H9 (cell line): ENCODE measurements around the gene FBXL15. TPM values are rescaled to one million over a fixed set of nuclear protein-coding genes. Genes with fewer than 3 reads are reported as not detected.

ENCODE experiments used
- DNase-seq: peaks from one replicate; pipeline ENCODE4 v3.0.0-alpha.2; 2017
- H2AFZ ChIP-seq: one replicate; pipeline ENCODE4 v1.6.1; 2013; ENCODE audit warnings: mild to moderate bottlenecking, low read length, control low read depth, moderate library complexity
- H2AK5ac ChIP-seq: 2 replicates; pipeline ENCODE4 v1.6.1; 2013; ENCODE audit warnings: low read length, control low read depth, mixed read lengths; ENCODE audit not compliant: insufficient read length
- H2BK120ac ChIP-seq: one replicate; pipeline ENCODE4 v1.6.1; 2013; ENCODE audit warnings: low read depth, mild to moderate bottlenecking, low read length, control low read depth, inconsistent platforms; ENCODE audit not compliant: poor library complexity, severe bottlenecking
- H2BK12ac ChIP-seq: 2 replicates; pipeline ENCODE4 v1.6.1; 2013; ENCODE audit warnings: low read length, control low read depth, mixed read lengths, low read depth; ENCODE audit not compliant: insufficient read length
- H2BK15ac ChIP-seq: 2 replicates; pipeline ENCODE4 v1.6.1; 2013; ENCODE audit warnings: low read depth, low read length, control low read depth
- H2BK20ac ChIP-seq: one replicate; pipeline ENCODE4 v1.6.1; 2013; ENCODE audit warnings: low read depth, mild to moderate bottlenecking, low read length, control low read depth, inconsistent platforms; ENCODE audit not compliant: poor library complexity, severe bottlenecking
- H2BK5ac ChIP-seq: 2 replicates; pipeline ENCODE4 v1.6.1; 2013; ENCODE audit warnings: low read length, control low read depth, mixed read lengths; ENCODE audit not compliant: insufficient read length
- H3K14ac ChIP-seq: 2 replicates; pipeline ENCODE4 v1.6.1; 2013; ENCODE audit warnings: low read length, control low read depth; ENCODE audit not compliant: insufficient read depth
- H3K18ac ChIP-seq: 2 replicates; pipeline ENCODE4 v1.6.1; 2013; ENCODE audit warnings: low read depth, mild to moderate bottlenecking, mixed read lengths, low read length, control low read depth; ENCODE audit not compliant: insufficient read length
- H3K23ac ChIP-seq: 2 replicates; pipeline ENCODE4 v1.6.1; 2013; ENCODE audit warnings: low read length, control low read depth, mixed read lengths, low read depth; ENCODE audit not compliant: insufficient read length
- H3K23me2 ChIP-seq: 2 replicates; pipeline ENCODE4 v1.6.1; 2013; ENCODE audit warnings: low read depth, mild to moderate bottlenecking, mixed read lengths, low read length, control low read depth; ENCODE audit not compliant: insufficient read length, poor library complexity, severe bottlenecking
- H3K27ac ChIP-seq: 2 replicates; pipeline ENCODE4 v1.5.1; 2013; ENCODE audit warnings: low read length, control low read depth, mixed read lengths, low read depth; ENCODE audit not compliant: insufficient read length
- H3K27me3 ChIP-seq: 2 replicates; pipeline ENCODE4 v1.6.1; 2013; ENCODE audit warnings: low read length, control low read depth, inconsistent platforms; ENCODE audit not compliant: insufficient read depth
- H3K4ac ChIP-seq: 2 replicates; pipeline ENCODE4 v1.6.1; 2013; ENCODE audit warnings: low read depth, mild to moderate bottlenecking, control low read depth, inconsistent platforms, low read length, moderate library complexity
- H3K4me1 ChIP-seq: 2 replicates; pipeline ENCODE4 v1.6.1; 2013; ENCODE audit warnings: low read length, control low read depth, inconsistent platforms; ENCODE audit not compliant: insufficient read depth
- H3K4me2 ChIP-seq: 2 replicates; pipeline ENCODE4 v1.6.1; 2013; ENCODE audit warnings: low read length, control low read depth, mixed read lengths; ENCODE audit not compliant: insufficient read length, insufficient read depth
- H3K56ac ChIP-seq: 2 replicates; pipeline ENCODE4 v1.6.1; 2013; ENCODE audit warnings: low read depth, mild to moderate bottlenecking, mixed read lengths, low read length, control low read depth; ENCODE audit not compliant: insufficient read length
- H3K79me1 ChIP-seq: 2 replicates; pipeline ENCODE4 v1.6.1; 2013; ENCODE audit warnings: low read depth, mild to moderate bottlenecking, moderate library complexity, low read length, control low read depth, inconsistent platforms; ENCODE audit not compliant: insufficient read depth, poor library complexity, severe bottlenecking
- H3K79me2 ChIP-seq: 2 replicates; pipeline ENCODE4 v1.6.1; 2013; ENCODE audit warnings: low read length, control low read depth, inconsistent platforms; ENCODE audit not compliant: insufficient read depth
- H3K9ac ChIP-seq: 2 replicates; pipeline ENCODE4 v1.6.1; 2013; ENCODE audit warnings: low read length, control low read depth, mixed read lengths; ENCODE audit not compliant: insufficient read length; ENCODE audit errors: extremely low read depth
- H3K9me3 ChIP-seq: one replicate; pipeline ENCODE4 v1.6.1; 2013; ENCODE audit warnings: low read depth, low read length, inconsistent platforms; ENCODE audit not compliant: control insufficient read depth
- H3T11ph ChIP-seq: one replicate; pipeline ENCODE4 v1.6.1; 2013; ENCODE audit warnings: mild to moderate bottlenecking, low read length, control low read depth, inconsistent platforms
- H4K20me1 ChIP-seq: one replicate; pipeline ENCODE4 v1.6.1; 2013; ENCODE audit not compliant: control insufficient read depth, insufficient read length, insufficient read depth
- H4K5ac ChIP-seq: 2 replicates; pipeline ENCODE4 v1.6.1; 2013; ENCODE audit warnings: low read depth, mild to moderate bottlenecking, mixed read lengths, low read length, control low read depth; ENCODE audit not compliant: insufficient read length
- H4K8ac ChIP-seq: replicated peaks from 2 replicates; pipeline ENCODE4 v1.6.1; 2013; ENCODE audit warnings: low read length, control low read depth, mixed read lengths, low read depth; ENCODE audit not compliant: insufficient read length
- H4K91ac ChIP-seq: 2 replicates; pipeline ENCODE4 v1.6.1; 2013; ENCODE audit warnings: low read depth, mild to moderate bottlenecking, moderate library complexity, mixed read lengths, low read length, control low read depth; ENCODE audit not compliant: insufficient read length
- H3K27ac Mint-ChIP-seq, 3 experiments: 2 replicates in 2 of 3; 3 replicates in 1 of 3; pipeline ENCODE4 v1.8.0; 2020 to 2021; ENCODE audit warnings: mixed read lengths in 3 of 3, mild to moderate bottlenecking in 1 of 3, moderate library complexity in 1 of 3
- H3K27me3 Mint-ChIP-seq: 2 replicates; pipeline ENCODE4 v1.8.0; 2021; ENCODE audit warnings: low read depth, mild to moderate bottlenecking, moderate library complexity, mixed read lengths
- H3K36me3 Mint-ChIP-seq, 3 experiments: 2 replicates in 2 of 3; 3 replicates in 1 of 3; pipeline ENCODE4 v1.8.0; 2020 to 2021; ENCODE audit warnings: low read depth in 3 of 3, mixed read lengths in 3 of 3; ENCODE audit not compliant: insufficient read depth in 1 of 3
- H3K4me1 Mint-ChIP-seq, 2 experiments: 2 replicates each; pipeline ENCODE4 v1.8.0; 2020; ENCODE audit warnings: mixed read lengths in 2 of 2
- H3K4me3 Mint-ChIP-seq, 2 experiments: 2 replicates in 1 of 2; 3 replicates in 1 of 2; pipeline ENCODE4 v1.8.0; 2020 to 2021; ENCODE audit warnings: mild to moderate bottlenecking in 2 of 2, mixed read lengths in 2 of 2, moderate library complexity in 1 of 2
- H3K9me3 Mint-ChIP-seq, 2 experiments: 2 replicates in 1 of 2; 3 replicates in 1 of 2; pipeline ENCODE4 v1.8.0; 2020; ENCODE audit warnings: mild to moderate bottlenecking in 2 of 2, mixed read lengths in 2 of 2, moderate library complexity in 1 of 2
- WGBS: extraction: QIAGEN DNeasy Blood & Tissue Kit; methylation state at CpG from one replicate; pipeline ENCODE4 v1.1.7; 2013; ENCODE audit warnings: missing lambda C conversion rate, low lambda C conversion rate, mixed read lengths; ENCODE audit not compliant: insufficient read length; ENCODE audit errors: extremely low coverage; 5-methylcytosine and 5-hydroxymethylcytosine counted together
- total RNA-seq: library from RNA; stranded (reverse); gene quantifications from 2 replicates; pipeline ENCODE4 v1.2.1, GENCODE V29; 2021
- TF ChIP-seq, protein P1 (sequence below): fragments of 200-600 bp; sonication (generic); conservative IDR thresholded peaks from 3 replicates; pipeline ENCODE4 v1.8.0; 2021; ENCODE audit warnings: antibody characterized with exemption, mild to moderate bottlenecking

FBXL15 gene
- total RNA-seq, 1 experiment from 2014 or later: 9.1 TPM

GRCh38 chr10:102468683-102469082, 48.0 kb downstream of the FBXL15 start:
- Histone ChIP-seq H4K20me1 (no peaks in the 10 kb centered on the region), H3K27ac (no peak overlapping the region), H2BK5ac (no peak overlapping the region), H3K4me1 (no peaks in the 10 kb centered on the region; the same call in 1 of the 2 replicates), H2BK12ac (no peak overlapping the region), H3K23me2 (no peaks in the 10 kb centered on the region), H3K56ac (no peak overlapping the region), H3K79me1 (no peaks in the 10 kb centered on the region), H4K8ac (no peak overlapping the region), H2BK20ac (no peak overlapping the region), H2BK120ac (no peak overlapping the region), H3K27me3 (no peaks in the 10 kb centered on the region), H3K4ac (no peak overlapping the region), H4K5ac (no peak overlapping the region), H2BK15ac (no peak overlapping the region), H4K91ac (no peak overlapping the region), H3K79me2 (no peaks in the 10 kb centered on the region), H3K4me2 (no peak overlapping the region), H3K23ac (no peak overlapping the region), H2AK5ac (no peak overlapping the region), H2AFZ (no peak overlapping the region), H3K9ac (no peak overlapping the region), H3K9me3 (no peaks in the 10 kb centered on the region), H3T11ph (no peak overlapping the region), H3K18ac (no peak overlapping the region), H3K14ac (no peak overlapping the region)
- Mint-ChIP-seq H3K4me1 (peaks cover 8 to 9% of the 10 kb centered on the region in 2 experiments), H3K9me3 (no peaks in the 10 kb centered on the region), H3K27ac (no peak overlapping the region), H3K27me3 (peaks cover 1% of the 10 kb centered on the region; the same call in 1 of the 2 replicates), H3K4me3 (no peak overlapping the region), H3K36me3 (peaks cover 4 to 12% (median 8%) of the 10 kb centered on the region in 3 experiments; a peak in 6 of 7 replicates)
- WGBS: no CpG with 5 or more reads among the region's 9 CpGs
- no peak for DNase-seq
- TF ChIP-seq, protein P1, sequence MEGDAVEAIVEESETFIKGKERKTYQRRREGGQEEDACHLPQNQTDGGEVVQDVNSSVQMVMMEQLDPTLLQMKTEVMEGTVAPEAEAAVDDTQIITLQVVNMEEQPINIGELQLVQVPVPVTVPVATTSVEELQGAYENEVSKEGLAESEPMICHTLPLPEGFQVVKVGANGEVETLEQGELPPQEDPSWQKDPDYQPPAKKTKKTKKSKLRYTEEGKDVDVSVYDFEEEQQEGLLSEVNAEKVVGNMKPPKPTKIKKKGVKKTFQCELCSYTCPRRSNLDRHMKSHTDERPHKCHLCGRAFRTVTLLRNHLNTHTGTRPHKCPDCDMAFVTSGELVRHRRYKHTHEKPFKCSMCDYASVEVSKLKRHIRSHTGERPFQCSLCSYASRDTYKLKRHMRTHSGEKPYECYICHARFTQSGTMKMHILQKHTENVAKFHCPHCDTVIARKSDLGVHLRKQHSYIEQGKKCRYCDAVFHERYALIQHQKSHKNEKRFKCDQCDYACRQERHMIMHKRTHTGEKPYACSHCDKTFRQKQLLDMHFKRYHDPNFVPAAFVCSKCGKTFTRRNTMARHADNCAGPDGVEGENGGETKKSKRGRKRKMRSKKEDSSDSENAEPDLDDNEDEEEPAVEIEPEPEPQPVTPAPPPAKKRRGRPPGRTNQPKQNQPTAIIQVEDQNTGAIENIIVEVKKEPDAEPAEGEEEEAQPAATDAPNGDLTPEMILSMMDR: no peak
